HUES48 (cell line): ENCODE results near the gene CFL1.
A peak's percentile ranks its signal among the peaks of the same experiment; 100 is the strongest.

Source experiments
- H3K27ac ChIP-seq: one replicate; pipeline ENCODE4 v1.7.0; 2013; ENCODE audit warnings: low read depth, low read length, inconsistent platforms
- H3K27me3 ChIP-seq: 2 replicates; pipeline ENCODE4 v1.6.1; 2013; ENCODE audit warnings: mild to moderate bottlenecking, low read length; ENCODE audit not compliant: control insufficient read depth, insufficient read depth
- H3K36me3 ChIP-seq: 2 replicates; pipeline ENCODE4 v1.6.1; 2013; ENCODE audit warnings: low read length; ENCODE audit not compliant: control insufficient read depth, insufficient read depth
- H3K4me1 ChIP-seq: 2 replicates; pipeline ENCODE4 v1.6.1; 2013; ENCODE audit warnings: mild to moderate bottlenecking, low read length; ENCODE audit not compliant: control insufficient read depth, insufficient read depth
- H3K4me3 ChIP-seq: 2 replicates; pipeline ENCODE4 v1.5.1; 2013; ENCODE audit warnings: mild to moderate bottlenecking, low read depth, low read length
- H3K9ac ChIP-seq: 2 replicates; pipeline ENCODE4 v1.6.1; 2013; ENCODE audit warnings: mild to moderate bottlenecking, low read depth, low read length, moderate library complexity
- H3K9me3 ChIP-seq: 2 replicates; pipeline ENCODE4 v1.6.1; 2013; ENCODE audit warnings: low read length; ENCODE audit not compliant: control insufficient read depth, insufficient read depth

Gene CFL1

DNA sequence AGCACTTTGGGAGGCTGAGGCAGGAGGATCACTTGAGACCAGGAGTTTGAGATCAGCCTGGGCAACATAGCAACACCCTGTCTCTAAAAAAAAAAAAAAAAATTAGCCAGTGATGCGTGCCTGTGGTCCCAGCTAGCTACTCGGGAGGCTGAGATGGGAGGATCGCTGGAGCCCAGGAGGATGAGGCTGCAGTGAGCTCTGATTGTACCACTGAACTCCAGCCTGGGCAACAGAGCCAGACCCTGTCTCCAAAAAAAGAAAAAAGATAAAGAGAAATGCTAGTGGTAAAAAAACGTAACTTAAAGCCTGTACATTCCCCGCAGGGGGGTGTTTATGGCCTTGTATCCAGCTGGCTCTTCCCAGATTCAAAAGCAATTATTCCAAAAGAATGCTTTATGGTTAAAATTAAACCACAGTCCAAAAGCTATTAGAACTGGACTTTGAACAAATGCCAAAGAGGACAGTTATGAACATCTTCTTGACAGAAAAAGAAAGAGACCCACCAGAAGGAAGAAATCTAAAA, 40.6 kb downstream of the CFL1 start:
- Histone ChIP-seq H3K9ac (peak overlapping the region; percentile 62), H3K27ac (no peak overlapping the region), H3K36me3 (no peaks in the 10 kb centered on the region), H3K4me3 (peak overlapping the region; percentile 76), H3K9me3 (no peaks in the 10 kb centered on the region), H3K27me3 (peaks cover 8% of the 10 kb centered on the region), H3K4me1 (peaks cover 2% of the 10 kb centered on the region; the same call in 1 of the 2 replicates)

DNA sequence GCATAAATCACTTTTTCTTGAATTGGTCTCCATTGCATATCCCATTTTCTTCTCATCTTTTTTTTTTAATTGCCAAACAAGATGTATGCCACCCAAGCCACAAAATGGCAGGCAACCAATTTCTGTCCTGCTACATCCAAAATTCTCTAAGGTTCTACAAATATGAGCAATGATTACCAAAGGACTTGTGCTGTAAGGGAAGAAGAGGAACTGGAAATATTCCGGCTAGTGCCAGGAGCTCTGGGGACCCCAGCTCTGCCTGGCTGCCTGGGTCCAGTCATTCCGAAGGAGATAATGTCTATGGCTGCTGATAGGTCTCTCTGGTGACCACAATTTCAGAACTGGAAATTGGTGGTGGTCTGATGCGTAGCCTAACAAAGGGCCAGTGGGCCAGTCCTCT, 41.3 kb downstream of the CFL1 start:
- H3K4me1 ChIP-seq, result peaks cover 2% of the 10 kb centered on the region; the same call in 1 of the 2 replicates

DNA sequence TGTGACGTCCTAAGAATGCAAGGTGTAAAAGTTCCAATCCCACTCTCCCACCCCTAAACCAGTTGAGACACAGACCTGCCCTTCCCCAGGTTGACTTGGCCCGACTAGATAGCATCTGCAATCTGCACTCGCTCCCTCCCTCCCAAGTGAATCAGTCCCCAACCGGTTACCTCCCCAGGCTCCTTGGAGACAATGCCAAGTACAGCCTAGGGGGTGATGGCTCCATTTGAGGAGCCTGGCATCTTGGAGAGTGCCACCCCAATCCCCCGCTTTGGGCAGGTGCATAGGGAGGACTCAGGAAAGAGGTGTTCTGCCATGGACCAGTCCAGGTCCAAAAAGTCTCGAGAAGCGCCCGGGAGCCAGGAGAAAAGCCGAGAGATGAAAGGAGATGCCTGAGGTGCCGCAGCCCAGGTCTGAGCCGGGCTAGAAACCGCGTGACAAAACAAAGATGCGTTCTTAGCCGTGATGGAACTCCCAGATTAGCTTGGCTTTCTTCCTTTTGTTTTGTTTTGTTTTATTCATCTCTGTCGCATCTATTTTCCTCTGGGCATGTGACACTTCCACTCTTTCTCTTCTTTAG, 42.9 kb downstream of the CFL1 start:
- H3K9ac ChIP-seq, result no peak overlapping the region

More for the DNA sequence above, 41.3 kb downstream of the CFL1 start:
- Histone ChIP-seq H3K27ac (no peak overlapping the region), H3K36me3 (no peaks in the 10 kb centered on the region), H3K9ac (no peak overlapping the region), H3K4me3 (no peak overlapping the region), H3K9me3 (no peaks in the 10 kb centered on the region), H3K27me3 (peaks cover 8% of the 10 kb centered on the region)

DNA sequence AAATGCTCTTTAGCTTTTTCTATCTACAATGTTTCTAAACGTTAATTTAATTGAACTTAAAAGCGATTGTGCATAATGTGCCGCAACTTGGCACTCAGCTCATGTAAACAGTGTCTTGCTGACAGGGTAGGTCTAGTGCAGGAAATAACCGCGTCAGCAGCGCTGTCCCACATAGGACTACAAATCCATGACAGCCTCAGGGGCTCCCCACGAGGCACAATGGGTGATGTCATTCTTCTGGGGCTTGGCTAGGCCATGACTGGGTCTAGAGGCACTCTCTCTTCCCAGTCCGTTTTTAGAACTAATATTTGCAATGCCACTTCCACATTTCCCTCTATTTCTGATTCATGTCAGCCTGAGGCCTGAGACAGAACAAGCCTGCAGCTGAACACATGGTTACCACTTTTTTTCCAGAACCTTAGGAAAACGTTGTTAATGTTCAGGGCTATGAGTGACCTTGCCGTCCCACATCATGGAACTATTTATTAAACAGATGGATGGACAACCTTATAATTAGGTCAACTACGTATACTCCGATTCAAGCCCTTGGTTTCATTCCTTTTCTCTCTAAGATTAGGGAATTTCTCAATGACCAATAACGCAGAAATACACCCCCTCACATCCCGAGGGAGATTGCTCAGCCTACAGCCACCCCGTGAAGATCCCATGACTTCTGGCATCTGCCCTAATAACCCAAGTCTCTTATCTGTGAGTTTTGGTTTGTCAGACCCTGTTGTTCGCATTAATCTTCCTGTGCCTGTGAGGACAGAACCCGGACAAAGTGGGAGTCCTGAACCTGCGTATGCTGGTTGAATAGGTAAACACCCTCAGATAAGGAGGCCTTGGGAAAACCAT, 43.6 kb downstream of the CFL1 start:
- H3K4me3 ChIP-seq, result no peak overlapping the region
- no peak overlapping the region for H3K9ac ChIP-seq
- H3K9me3 ChIP-seq, result no peaks in the 10 kb centered on the region
- H3K27me3 ChIP-seq, result peaks cover 8% of the 10 kb centered on the region
- peaks cover 2% of the 10 kb centered on the region; the same call in 1 of the 2 replicates for H3K4me1 ChIP-seq
- no peak overlapping the region for H3K27ac ChIP-seq
- H3K36me3 ChIP-seq, result no peaks in the 10 kb centered on the region

More for the DNA sequence above, 42.9 kb downstream of the CFL1 start:
- H3K27ac ChIP-seq, result no peak overlapping the region
- H3K4me3 ChIP-seq, result no peak overlapping the region
- H3K27me3 ChIP-seq, result peaks cover 8% of the 10 kb centered on the region
- peaks cover 2% of the 10 kb centered on the region; the same call in 1 of the 2 replicates for H3K4me1 ChIP-seq
- no peaks in the 10 kb centered on the region for H3K36me3 ChIP-seq
- no peaks in the 10 kb centered on the region for H3K9me3 ChIP-seq

DNA sequence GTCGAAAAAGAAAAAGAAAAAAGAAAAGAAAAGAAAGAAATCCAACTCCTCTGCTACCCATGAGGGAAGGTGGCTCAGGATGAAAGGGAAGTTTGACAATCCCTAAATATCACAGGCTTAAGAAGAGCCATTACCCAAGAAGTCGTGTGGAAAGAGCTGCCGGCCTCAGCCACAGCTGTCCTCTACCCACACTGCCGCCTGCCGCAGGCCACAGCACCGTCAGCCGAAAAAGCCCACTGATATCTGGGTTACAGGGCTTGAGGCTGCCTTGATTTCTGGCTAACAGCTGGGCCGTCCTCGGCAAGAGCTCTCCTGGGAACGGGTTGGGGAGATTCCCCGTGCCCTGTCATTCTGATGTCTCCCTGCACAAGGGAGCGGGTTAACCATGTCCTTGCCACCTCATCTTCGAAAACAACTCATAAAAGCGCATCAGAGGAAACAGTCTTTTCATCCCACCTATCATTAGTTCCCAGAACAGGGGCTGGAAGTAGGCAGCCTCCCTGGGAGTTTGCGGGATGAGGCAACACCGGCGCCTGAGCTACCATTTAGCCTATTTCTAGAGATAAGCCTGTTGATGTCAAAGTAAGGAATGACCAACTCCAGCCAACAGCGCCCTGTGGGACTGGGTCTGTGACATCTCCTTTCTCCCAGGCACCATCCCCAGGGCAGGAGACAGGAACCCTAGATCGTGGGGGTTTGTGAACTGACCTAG, 46.1 kb downstream of the CFL1 start:
- Histone ChIP-seq H3K9me3 (no peaks in the 10 kb centered on the region), H3K4me1 (no peaks in the 10 kb centered on the region), H3K9ac (no peak overlapping the region), H3K4me3 (no peak overlapping the region), H3K27ac (no peak overlapping the region), H3K36me3 (no peaks in the 10 kb centered on the region), H3K27me3 (no peaks in the 10 kb centered on the region; the same call in 1 of the 2 replicates)

DNA sequence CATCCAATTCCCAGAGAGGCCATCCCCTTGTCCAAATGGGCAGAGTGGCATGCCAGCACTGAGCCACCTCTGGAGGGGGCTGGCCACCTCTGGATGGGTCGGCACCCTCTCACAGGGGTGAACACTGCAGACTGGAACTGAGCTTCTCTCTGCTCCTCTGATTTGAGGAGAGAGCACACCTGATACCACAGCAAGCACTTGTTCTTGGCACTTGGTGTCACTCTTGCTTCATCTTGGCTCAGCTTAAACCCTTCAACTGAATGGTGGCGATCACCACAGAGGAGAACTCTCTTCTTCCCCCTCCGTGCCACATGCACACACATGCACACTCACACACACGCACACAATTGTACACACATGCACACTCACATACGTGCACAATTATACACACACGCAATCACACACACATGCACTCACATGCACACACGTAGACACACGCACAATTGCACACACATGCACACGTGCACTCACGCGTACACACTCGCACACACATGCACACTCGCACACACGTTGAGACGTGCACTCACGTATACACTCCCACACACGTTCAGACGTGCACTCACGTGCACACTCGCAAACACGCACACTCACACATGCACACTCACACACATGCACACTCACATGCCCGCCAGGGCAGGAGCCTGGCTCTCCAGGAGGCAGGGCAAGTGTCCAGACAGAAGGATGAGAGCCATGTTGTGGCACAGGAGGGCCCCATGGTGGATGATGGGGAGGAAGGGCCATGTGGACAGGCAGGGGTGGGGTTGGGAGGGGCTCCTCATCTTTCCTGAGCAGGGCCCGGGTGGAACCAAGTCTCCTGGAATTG, 47.7 kb downstream of the CFL1 start:
- Histone ChIP-seq H3K27ac (no peak overlapping the region), H3K36me3 (no peaks in the 10 kb centered on the region), H3K4me1 (no peaks in the 10 kb centered on the region), H3K9me3 (no peaks in the 10 kb centered on the region), H3K9ac (no peak overlapping the region), H3K4me3 (no peak overlapping the region), H3K27me3 (no peaks in the 10 kb centered on the region; the same call in 1 of the 2 replicates)

DNA sequence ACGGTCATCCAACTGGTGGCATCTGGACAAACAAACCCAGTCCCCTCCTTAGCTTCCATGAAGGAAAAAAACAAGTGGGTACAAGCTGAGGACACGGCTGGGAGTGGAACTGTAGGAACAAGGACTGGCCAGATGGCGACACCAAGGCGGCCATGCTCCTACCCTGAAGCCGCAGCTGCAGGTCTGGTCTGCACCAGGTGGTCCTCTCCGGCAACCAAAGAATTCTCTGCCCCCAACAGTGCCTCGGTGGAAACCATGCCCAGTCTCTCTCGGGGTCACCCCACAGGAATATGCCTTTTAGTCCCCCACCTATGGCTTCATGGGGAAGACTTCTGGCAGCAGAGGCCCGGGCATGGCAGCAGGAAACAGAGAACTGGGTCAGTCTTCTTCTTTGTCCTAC, 48.5 kb downstream of the CFL1 start:
- Histone ChIP-seq H3K36me3 (no peaks in the 10 kb centered on the region), H3K27ac (no peak overlapping the region), H3K9me3 (no peaks in the 10 kb centered on the region), H3K9ac (no peak overlapping the region), H3K27me3 (no peaks in the 10 kb centered on the region; the same call in 1 of the 2 replicates), H3K4me1 (no peaks in the 10 kb centered on the region), H3K4me3 (no peak overlapping the region)

DNA sequence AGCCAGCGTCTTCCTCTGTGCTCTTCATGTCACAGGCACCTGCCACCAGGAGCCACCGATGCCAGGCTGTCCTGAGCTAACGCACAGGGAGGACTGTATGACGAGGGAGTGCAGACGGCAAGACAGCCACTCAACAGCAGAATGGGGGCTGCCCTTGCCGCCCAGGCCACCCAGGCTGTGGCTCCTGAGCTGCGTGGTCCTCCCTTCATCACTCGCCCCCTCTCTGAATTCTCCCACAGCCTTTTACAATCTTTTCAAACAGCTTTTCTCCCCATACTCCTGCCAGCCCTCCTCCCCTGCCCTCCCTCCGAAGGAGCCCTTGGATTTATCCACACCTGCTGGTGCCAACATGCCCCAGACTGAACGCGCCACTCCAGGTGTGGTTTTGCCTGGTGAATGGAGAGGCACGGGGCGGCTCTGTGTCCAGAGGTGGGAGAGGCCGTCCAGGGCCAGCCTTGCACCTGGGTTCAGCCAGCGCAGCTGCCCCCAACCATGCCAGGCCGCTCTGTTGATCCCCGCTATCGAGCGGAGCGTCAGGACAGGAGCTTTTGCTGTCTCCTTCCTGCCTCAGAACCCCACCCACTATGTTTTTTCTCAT, 49.1 kb downstream of the CFL1 start:
- H3K4me1 ChIP-seq, result no peaks in the 10 kb centered on the region
- no peaks in the 10 kb centered on the region for H3K36me3 ChIP-seq
- no peak overlapping the region for H3K27ac ChIP-seq

DNA sequence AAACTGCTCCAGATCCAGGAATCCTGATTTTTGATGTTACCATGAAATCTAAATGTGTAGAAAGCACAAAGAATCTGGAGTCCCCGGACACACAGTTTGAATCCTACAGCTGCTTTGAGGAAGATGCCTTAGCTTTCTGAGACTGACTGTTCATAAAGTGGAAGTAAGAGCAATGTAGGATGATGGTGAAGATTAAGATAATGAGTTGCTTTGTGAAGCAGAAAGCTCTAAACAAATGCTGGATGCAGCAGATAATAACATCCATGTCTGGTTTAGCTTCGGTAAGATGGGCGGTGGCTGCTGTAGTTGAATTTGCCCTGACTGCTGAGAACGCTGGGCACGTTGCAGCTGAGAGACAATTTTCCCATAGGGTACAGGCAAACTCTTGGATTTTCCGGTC, 51.0 kb downstream of the CFL1 start:
- no peaks in the 10 kb centered on the region; the same call in 1 of the 2 replicates for H3K27me3 ChIP-seq
- H3K9ac ChIP-seq, result no peak overlapping the region

More for the DNA sequence above, 49.1 kb downstream of the CFL1 start:
- no peak overlapping the region for H3K9ac ChIP-seq
- H3K27me3 ChIP-seq, result no peaks in the 10 kb centered on the region; the same call in 1 of the 2 replicates
- no peak overlapping the region for H3K4me3 ChIP-seq
- no peaks in the 10 kb centered on the region for H3K9me3 ChIP-seq

More for the DNA sequence above, 51.0 kb downstream of the CFL1 start:
- Histone ChIP-seq H3K9me3 (no peaks in the 10 kb centered on the region), H3K4me3 (no peak overlapping the region), H3K36me3 (no peaks in the 10 kb centered on the region), H3K4me1 (no peaks in the 10 kb centered on the region), H3K27ac (no peak overlapping the region)
